Measurements from ENCODE around the gene OLA1. TPM values are rescaled to one million over a fixed set of nuclear protein-coding genes. Genes with fewer than 3 reads are reported as not detected.

Gene OLA1
- total RNA-seq, 1 donor from 2014 or later: 45.0 TPM

DNA sequence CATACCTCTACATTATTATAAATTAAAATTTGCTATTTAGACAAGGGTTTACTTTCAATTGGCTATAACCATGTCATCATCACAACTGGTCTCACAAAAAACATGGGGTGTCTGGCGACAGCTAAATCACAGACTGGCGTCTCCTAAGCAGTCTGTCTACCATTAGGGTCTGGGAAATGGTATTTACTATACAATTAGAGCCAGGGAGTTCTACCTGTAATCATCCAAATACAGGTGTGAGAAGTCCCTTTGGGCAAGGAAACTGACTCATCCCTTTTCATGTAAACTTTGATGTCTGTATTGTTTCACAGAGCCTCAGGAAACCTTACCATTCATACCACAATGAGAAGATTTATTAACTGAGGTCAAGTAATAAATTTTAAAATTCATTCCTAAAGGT is 126.7 kb downstream of the OLA1 start:
- peak in 1 of 2 donors; percentile 51 for DNase-seq (ENCODE audit: low read depth in 2 of 2)

DNA sequence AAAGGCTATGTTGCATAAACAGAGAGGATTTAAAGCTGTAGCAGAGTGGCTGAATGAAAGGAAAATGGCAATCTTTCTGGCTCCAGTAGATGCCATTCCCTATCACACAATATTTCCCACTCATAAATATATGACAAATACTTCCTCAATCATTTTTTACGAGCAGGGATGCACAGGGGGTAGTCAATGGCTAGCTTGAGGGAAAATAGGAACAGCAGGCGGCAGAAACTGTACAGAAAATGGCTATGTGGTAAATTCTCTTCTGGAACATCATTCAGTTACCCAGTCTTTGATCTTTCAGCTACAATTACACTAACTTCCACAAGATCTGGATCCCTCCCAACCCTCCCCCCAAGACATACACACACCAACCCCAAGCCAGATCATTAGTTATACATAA is 127.2 kb downstream of the OLA1 start:
- DNase-seq (ENCODE audit: low read depth in 2 of 2): peak; percentile 6 to 16

DNA sequence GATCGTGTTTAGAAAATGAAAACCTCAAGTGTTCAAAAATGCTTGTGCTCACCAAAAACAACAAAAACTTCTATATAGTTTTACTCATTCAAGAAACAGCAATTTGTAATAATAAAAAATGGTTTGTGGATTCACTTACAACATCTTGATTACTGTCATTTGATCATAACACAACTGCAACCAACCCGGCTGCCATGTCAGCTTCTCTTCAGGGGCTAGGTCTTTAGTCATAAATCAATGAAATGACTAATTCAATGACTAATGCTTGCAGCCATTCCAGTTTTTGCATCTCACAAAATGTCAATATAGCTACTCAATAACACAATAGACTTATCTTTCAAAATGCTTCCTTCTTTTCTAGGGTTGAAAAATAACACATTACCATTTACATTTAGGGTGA is 128.0 kb downstream of the OLA1 start:
- peak; percentile 5 to 50 for DNase-seq (ENCODE audit: low read depth in 2 of 2)

DNA sequence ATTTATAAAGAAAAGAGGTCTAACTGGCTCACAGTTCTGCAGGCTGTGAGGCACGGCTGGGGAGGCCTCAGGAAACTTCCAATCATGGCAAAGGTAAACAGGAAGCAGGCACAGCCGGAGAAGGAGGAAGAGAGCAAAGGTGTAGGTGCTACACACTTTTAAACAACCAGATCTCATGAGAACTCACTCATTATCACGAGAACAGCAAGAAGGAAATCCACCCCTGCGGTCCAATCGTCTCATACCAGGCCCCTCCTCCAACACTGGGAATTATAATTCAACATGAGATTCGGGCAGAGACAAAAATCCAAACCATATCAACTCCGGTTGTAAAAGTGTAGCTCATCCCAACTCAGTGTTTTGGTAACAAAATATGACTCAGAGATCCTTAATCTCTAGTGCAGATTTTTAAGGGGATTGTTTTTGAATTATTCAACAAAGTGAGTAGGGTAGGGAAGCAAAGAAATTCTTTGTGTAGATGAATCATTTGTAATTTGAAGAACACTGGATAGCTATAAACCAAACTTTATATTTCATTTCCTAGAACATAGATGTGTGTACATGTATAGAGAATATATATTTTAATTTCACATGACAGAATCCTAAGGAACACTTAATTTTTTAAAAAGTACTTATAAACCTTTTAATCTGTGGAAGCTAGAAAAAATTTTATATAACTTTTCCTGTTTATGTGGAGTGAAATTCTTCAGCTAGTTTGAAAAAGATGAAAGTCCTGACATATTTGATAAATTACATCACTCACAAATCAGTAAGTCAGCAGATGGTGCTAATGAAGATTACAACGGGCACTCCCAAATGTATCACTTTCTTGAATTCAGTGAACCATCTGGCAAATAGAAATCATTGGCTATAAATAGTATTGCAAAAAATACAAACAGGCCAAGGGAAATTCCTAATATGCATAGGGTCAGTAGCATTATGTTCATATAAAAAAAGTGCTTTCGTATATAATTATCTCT is 130.1 kb downstream of the OLA1 start:
- peak; percentile 14 to 67 for DNase-seq (ENCODE audit: low read depth in 2 of 2)

DNA sequence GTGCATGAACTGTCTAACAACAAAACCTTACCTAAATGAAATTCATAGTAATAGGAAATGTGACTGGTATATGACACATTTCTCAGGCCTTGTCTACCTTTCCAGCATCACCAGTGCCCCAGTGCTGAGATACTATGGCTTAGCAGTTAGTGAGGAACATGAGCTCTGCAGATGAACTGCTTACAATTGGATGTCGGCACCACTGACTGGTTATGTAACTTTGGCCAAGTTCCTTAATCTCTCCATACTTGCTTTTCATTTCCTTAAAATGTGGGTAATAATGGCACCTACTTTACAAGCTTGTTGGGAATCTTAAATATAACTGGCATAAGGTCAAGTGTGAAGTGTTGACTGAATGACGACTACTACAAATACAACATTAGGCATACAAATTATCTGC is 136.3 kb downstream of the OLA1 start:
- DNase-seq (ENCODE audit: low read depth in 2 of 2): no peak

DNA sequence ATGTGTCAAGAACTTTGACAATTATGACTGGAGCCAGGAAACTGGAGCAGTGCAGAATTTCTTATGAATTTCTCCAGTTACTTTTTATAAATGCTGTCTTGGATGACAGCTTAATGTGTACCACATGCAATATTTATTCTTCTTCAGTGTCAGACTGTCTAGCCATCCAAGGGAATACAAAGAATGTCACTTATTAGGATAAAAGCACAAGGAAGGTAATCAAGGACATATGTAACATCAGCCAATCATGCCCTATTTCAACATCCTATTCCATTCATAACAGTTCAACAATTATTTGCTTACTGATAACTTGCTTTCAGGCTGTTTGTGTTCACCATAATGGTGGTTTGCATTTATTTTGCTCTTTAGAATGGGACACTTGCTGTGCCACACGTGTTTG is 139.8 kb downstream of the OLA1 start:
- no peak for DNase-seq (ENCODE audit: low read depth in 2 of 2)

DNA sequence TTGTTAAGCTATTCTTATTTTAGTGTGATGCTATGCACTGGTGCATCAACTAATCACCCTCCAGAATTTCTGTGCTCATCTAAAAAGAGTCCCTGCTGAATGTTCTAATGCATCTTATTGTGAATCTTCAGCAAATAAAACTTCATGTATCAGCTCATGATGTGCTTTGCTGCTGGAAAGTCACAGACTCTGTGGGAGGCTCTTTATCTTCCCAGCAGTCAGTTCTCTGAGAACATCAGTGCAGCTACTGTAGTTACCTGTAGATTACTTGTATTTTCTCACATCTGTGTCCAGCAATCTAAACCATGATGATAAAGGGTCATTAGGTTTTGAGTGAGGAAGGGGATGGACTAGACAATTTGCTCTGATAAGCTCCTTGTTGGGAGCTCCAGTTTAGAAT is 141.6 kb downstream of the OLA1 start:
- DNase-seq (ENCODE audit: low read depth in 2 of 2): no peak

DNA sequence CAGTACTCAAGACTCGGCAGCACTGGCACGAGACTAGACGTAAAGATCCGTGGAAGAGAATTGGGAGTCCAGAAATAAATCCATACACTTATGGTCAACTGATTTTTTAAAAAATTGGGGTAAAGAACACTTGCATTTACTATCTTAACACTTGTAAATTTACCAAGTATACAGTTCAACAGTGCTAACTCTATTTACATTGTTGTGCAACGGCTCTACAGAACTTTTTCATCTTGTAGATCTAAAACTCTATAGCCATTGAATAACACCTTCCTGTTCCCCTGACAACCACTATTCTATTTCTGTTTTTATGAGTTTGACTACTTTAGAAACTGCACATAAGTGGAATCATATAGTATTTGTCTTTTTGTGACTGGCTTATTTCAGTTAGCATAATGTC is 153.8 kb downstream of the OLA1 start:
- no peak for DNase-seq (ENCODE audit: low read depth in 2 of 2)

DNA sequence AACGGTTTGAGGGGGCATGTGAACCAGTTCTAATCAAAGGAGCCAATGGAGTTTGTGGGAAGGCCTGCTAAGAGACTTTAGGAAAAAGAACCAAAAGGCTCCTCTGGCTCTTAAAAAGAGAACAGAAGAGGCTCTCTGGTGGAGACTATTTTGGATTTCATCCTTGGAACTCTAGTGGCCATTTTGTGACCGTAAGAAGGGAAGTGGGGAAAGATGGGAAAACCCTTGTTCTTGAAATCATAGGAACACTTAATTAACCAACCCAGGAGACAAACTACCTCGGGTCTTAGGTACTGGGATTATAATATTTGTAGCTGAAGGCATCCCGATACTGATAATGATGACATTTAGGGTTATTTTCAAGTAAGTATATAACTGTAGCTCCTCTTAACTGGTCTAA is 157.9 kb downstream of the OLA1 start:
- no peak for DNase-seq (ENCODE audit: low read depth in 2 of 2)

DNA sequence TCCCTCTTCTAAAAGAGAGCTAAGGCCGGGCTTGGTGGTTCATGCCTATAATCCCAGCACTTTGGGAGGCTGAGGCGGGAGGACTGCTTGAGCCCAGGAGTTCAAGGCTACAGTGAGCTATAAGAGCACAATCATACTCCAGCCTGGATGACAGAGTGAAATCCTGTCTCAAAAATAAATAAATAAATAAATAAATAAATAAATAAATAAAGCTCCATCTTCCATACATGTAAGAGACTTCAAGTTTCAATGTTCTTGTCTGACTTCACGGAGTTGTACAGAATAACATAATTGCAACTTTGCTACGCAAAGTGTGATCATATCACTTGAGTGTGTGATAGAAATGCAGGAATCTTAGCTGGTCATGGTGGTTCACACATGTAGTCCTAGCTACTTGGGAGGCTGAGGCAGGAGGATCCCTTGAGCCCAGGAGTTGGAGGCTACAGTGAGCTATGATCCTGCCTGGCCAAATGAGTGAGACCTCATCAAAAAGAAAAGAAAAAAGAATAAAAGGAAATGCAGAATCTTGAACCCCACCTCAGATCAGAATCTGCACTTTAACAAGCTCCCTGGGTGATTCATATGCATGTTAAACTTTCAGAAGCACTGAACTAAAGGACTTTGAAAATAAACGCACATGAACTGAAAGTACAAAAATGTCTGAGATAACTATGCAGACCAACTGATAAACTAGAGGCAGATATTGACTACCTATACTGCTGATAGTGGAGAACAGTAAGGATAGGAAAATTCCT is 159.4 kb downstream of the OLA1 start:
- DNase-seq (ENCODE audit: low read depth in 2 of 2): no peak

DNA sequence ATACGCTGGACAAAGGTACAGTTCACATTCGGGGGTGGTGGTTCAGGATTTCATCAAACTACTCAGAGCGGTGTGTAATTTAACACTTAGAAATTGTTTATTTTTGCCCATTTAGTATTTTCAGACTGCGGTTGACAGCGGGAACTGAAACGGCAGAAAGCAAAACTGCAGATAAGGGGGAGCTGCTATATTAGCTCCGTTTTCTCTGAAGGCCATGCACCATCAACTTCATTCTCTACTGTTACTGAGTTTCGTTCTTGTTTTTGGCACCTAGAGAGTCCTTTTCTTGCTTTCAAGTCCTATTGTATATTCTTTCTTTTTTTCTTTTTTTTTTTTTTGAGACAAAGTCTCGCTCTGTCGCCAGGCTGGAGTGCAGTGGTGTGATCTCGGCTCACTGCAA is 161.6 kb downstream of the OLA1 start:
- no peak for DNase-seq (ENCODE audit: low read depth in 2 of 2)

DNA sequence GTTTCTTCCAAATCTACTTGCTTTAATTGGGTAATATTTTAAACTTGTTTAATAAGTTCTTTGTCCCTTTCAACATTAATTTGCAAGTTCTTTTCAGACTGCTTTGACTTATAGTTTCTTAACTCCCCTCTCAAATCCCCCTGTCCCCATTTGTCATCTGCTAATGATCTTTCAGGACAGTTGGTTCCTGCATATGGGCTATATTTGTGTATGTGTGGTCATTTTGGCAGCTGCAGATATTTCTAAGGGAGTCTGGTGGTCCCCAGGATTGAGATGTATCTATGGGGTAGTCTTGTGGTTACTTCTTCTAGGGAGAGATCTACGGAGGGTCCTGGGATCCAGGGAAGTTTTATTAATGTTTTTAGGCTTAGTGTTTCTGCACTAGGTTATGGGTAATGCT is 162.6 kb downstream of the OLA1 start:
- DNase-seq (ENCODE audit: low read depth in 2 of 2): no peak

DNA sequence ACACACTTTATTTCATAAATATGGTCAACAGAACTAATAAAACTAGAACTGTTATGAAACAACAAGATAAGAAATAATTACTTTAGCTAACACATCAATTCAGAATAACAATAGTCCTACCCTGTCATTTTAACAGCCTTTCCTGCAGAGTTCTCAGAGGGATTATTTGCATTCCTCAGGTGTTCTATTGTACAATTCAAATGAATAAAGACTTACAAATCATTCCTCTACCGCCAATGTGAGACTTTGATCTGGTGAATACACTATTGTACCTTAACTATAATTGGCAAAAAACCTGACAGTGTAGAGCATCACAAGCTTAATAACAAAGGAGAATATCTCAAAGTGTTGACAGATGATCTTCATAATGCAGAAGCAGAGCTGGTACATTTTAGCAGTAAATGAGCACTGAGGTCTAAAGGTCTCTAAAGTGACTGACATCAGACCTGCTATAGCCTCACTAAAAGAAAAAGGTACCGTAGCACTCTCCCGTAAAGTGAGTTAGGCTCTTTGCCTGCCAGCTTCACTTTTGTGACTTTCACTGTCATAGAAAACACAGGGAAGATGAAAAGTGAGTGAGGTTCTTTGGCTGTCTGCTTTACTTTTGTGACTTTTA is 164.4 kb downstream of the OLA1 start:
- no peak for DNase-seq (ENCODE audit: low read depth in 2 of 2)

DNA sequence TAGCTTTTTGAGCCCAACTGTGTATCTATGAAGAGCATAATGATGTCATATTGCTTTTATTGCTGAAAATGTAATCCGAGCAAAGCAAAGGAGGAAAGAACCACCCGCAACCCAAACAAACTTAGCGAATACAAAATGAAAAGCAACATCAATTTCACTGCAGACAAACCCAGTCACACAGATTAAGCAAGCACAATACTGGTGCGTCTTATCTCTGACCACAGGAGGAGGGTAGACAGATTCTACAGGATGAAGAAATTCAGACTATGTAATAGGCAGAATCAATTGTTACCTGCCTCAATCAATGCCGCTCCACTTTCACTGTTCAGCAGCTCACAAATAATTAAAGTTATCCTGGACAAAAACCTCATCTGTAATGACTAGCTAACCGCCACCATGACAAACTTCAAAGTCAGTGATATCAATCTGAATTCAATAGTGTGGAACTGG is 167.6 kb downstream of the OLA1 start:
- DNase-seq (ENCODE audit: low read depth in 2 of 2): no peak

DNA sequence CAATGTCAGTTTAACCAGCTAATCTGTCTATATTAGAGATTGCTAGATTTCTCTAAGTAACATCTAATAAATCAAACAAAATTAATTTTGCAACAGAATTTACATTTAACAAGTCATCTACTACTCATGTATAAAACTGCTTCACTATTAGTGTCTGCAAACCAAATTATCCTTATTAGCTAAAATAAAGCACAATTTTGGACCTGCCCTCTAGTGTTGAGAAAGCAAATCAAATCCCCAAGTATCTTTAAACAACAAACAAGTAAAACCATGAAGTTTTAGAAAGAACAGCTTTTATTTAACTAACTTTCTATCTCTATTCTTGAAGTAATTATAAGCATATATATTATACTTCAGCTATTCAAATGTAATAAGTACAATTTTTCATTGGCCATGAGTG is 170.1 kb downstream of the OLA1 start:
- DNase-seq (ENCODE audit: low read depth in 2 of 2): peak; percentile 4 to 18

DNA sequence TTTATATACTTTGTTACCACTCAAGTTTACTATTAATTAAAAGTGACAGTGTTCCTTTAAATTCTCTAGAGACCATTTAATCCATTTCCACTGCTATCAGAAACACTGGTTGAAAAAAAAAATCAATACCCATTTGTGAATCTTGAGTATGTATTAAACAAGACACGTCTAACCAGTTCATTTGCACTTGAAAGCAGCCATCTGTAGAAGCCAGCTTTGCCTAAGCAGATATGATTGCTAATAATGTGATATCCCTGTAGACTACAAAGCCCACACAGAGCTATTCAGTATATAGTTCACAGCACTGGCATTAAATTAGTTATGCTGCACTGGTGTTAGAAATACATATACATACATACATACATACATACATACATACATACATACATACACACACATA is 171.4 kb downstream of the OLA1 start:
- no peak for DNase-seq (ENCODE audit: low read depth in 2 of 2)

DNA sequence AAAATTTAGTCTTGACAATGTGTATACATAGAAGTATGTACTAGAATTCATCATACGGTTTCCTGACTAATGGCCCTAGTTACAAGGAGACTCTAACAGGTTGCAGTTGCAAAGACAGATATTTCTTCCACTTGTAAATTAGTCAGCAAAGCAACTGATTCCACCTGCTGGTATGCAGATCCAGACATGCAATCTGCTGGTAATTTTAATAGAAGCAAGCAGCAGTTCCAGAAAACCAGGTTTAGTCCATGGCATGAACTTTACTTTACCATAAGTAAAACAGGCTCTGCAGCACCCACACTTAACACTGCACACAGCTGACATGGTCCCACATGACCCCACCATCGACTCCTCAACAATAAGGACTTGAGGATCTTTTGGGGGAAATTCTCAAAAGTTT is 172.3 kb downstream of the OLA1 start:
- no peak for DNase-seq (ENCODE audit: low read depth in 2 of 2)

DNA sequence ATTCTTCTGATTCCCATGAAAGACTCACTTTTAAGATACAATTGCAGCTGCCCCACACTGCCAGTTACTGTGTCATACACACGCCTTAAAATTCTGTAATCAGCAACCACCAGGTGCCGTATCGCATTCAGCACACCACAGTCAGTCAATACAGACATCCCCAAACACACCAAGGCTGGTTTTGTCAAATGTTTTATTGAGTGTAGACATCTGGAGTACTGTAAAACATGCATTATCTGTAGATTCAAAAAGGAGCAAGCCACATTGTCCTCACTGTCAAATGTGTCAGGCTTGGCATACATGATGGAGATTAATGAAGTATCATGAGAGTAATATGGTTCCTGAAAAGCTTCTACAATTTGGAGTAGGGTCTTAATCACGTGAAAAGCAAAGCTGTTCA is 173.5 kb downstream of the OLA1 start:
- DNase-seq (ENCODE audit: low read depth in 2 of 2): no peak

DNA sequence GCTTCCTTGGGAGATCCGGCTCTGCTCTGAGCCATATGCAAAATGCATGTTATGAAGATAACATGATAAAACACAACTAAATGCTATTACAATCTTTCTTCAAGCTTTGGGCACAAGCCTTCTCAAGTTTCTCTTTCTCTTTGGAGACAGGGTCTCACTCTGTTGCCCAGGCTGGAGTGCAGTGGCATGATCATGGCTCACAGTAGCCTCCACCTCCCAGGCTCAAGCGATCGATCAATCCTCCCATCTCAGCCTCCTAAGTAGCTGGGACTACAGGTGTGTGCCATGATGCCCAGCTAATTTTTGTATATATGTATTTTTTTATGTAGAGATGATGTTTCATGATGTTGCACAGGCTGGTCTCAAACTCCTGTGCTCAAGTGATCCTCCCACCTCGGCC is 175.5 kb downstream of the OLA1 start:
- no peak for DNase-seq (ENCODE audit: low read depth in 2 of 2)

DNA sequence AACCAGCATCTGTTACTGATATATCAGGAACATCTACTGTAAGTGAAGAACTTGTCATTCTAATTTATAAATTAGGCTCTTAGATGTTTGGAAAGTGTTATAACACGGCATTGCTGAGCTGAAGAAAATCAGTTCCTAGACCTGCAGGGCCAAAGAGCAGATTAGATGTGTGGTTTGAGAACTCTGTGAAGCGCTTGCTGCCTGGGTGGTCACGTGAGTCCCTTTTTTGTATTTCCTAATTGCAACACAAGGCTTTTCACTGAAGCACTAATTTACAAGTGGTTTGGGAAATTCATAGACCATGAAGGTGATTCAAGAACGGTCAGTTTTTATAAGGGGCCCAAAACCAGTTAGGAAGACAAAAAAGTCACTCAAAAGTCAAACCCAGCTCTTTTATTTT is 176.3 kb downstream of the OLA1 start:
- no peak for DNase-seq (ENCODE audit: low read depth in 2 of 2)

DNA sequence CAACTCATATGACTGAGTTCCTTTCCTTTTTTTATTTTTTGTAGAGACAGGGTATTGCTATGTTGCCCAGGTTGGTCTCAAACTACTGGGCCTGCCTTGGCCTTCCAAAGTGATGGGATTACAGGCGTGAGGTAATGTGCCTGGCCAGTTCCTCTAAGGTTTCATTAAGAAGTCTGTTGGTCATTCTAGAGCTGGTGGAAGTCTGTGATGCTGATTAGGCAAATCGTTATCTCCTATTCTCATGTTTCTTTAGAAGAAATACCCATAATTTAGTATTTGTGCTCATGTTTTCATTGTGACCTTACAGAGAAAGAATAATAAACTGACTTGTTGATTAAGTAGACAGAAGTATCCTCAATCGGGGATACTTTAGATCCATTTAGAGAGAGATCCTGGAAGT is 177.0 kb downstream of the OLA1 start:
- DNase-seq (ENCODE audit: low read depth in 2 of 2): no peak

DNA sequence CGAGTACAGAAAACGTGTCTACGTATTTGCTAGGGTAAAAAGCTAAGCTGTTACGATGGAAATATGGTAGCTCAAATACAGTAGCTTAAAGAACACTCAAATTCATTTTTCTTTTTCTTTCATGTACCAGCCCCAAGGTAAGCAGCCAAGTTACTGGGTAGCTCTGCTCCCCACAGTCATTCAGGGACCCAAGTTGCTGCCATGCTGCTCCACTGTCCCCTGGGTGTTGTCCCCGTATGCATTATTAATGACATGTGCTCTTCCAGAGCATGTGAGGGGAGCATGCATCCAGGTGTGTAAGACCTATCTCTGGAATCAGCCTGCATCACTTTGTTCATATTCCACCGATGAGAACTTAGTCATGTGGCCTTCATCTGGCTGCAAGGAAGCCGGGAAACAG is 178.1 kb downstream of the OLA1 start:
- DNase-seq (ENCODE audit: low read depth in 2 of 2): no peak
